SW 1271 (cell line): ENCODE measurements around the gene SAMM50.
A peak's percentile ranks its signal among the peaks of the same experiment; 100 is the strongest.

Experiments
- DNase-seq, 2 experiments: peaks; one replicate each; lab custom pipeline; 2025; lab: John Stamatoyannopoulos, UW

SAMM50 gene

GRCh38 chr22:43976861-43977795 is 21.9 kb downstream of the SAMM50 start:
- DNase-seq = no peak

- no peak for DNase-seq
Observed at GRCh38 chr22:43978558-43978957, 23.3 kb downstream of the SAMM50 start.

GRCh38 chr22:43980579-43980978 is 25.3 kb downstream of the SAMM50 start:
- no peak for DNase-seq

GRCh38 chr22:43980996-43981395 is 25.8 kb downstream of the SAMM50 start:
- DNase-seq = no peak

GRCh38 chr22:43983808-43984207 is 28.6 kb downstream of the SAMM50 start:
- no peak for DNase-seq

- DNase-seq = no peak
Observed at GRCh38 chr22:43985532-43985931, 30.3 kb downstream of the SAMM50 start.

- no peak for DNase-seq
Observed at GRCh38 chr22:43988116-43988820, 33.0 kb downstream of the SAMM50 start.

GRCh38 chr22:43988960-43989359 is 33.7 kb downstream of the SAMM50 start:
- no peak for DNase-seq

GRCh38 chr22:43990044-43990443 is 34.8 kb downstream of the SAMM50 start:
- no peak for DNase-seq

- no peak for DNase-seq
Observed at GRCh38 chr22:43991316-43992020, 36.2 kb downstream of the SAMM50 start.

GRCh38 chr22:43992331-43992821 is 37.1 kb downstream of the SAMM50 start:
- DNase-seq = no peak

GRCh38 chr22:43993072-43993760 is 38.0 kb downstream of the SAMM50 start:
- peak in 1 of 2 experiments; percentile 18 for DNase-seq

- DNase-seq = no peak
Observed at GRCh38 chr22:43994006-43994405, 38.8 kb downstream of the SAMM50 start.

GRCh38 chr22:43994416-43994815 is 39.2 kb downstream of the SAMM50 start:
- DNase-seq = no peak

- no peak for DNase-seq
Observed at GRCh38 chr22:43995057-43995685, 39.9 kb downstream of the SAMM50 start.

- no peak for DNase-seq
Observed at GRCh38 chr22:43995798-43996169, 40.5 kb downstream of the SAMM50 start.

- DNase-seq = no peak
Observed at GRCh38 chr22:43996170-43996980, 41.1 kb downstream of the SAMM50 start.

- no peak for DNase-seq
Observed at GRCh38 chr22:43996981-43997265, 41.7 kb downstream of the SAMM50 start.

- DNase-seq = no peak
Observed at GRCh38 chr22:43998679-43999264, 43.5 kb downstream of the SAMM50 start.

GRCh38 chr22:43999378-43999777 is 44.1 kb downstream of the SAMM50 start:
- no peak for DNase-seq
